ENCODE results near the gene GAN.
A peak's percentile ranks its signal among the peaks of the same experiment; 100 is the strongest.

GAN gene

GRCh38 chr16:81313701-81314602 is 810 bp upstream of the GAN start:
- H3K4me3 ChIP-seq (ENCODE audit: low read length) = peak overlapping the region; percentile 91
- H3K9ac ChIP-seq (ENCODE audit: low read length) = peak overlapping the region; percentile 59
- peak overlapping the region; percentile 58 for H3K27ac ChIP-seq (ENCODE audit: low read depth, low read length)
- H3K27me3 ChIP-seq (ENCODE audit: control insufficient read depth, insufficient read depth, low read length) = no peaks in the 10 kb centered on the region
- peaks cover 10% of the 10 kb centered on the region for H3K4me1 ChIP-seq (ENCODE audit: control insufficient read depth, insufficient read depth, low read length)
- no peaks in the 10 kb centered on the region for H3K36me3 ChIP-seq (ENCODE audit: control insufficient read depth, insufficient read depth, low read length)

GRCh38 chr16:81315271-81316175 is 761 bp downstream of the GAN start:
- peak overlapping the region; percentile 89 for H3K27ac ChIP-seq (ENCODE audit: low read depth, low read length)
- peaks cover 22% of the 10 kb centered on the region for H3K4me1 ChIP-seq (ENCODE audit: control insufficient read depth, insufficient read depth, low read length)
- H3K36me3 ChIP-seq (ENCODE audit: control insufficient read depth, insufficient read depth, low read length) = no peaks in the 10 kb centered on the region
- H3K27me3 ChIP-seq (ENCODE audit: control insufficient read depth, insufficient read depth, low read length) = no peaks in the 10 kb centered on the region
- peak overlapping the region; percentile 70 for H3K9ac ChIP-seq (ENCODE audit: low read length)
- peak overlapping the region; percentile 84 for H3K4me3 ChIP-seq (ENCODE audit: low read length)

- H3K4me1 ChIP-seq (ENCODE audit: control insufficient read depth, insufficient read depth, low read length) = peaks cover 24% of the 10 kb centered on the region
- no peaks in the 10 kb centered on the region for H3K36me3 ChIP-seq (ENCODE audit: control insufficient read depth, insufficient read depth, low read length)
- peak overlapping the region; percentile 84 for H3K4me3 ChIP-seq (ENCODE audit: low read length)
- peak overlapping the region; percentile 7 for H3K27ac ChIP-seq (ENCODE audit: low read depth, low read length)
- H3K9ac ChIP-seq (ENCODE audit: low read length) = no peak overlapping the region
- H3K27me3 ChIP-seq (ENCODE audit: control insufficient read depth, insufficient read depth, low read length) = no peaks in the 10 kb centered on the region
Measured at GRCh38 chr16:81316176-81316496, 1.4 kb downstream of the GAN start.

- Histone ChIP-seq H3K27ac (ENCODE audit: low read depth, low read length) (no peak overlapping the region), H3K9ac (ENCODE audit: low read length) (no peak overlapping the region), H3K36me3 (ENCODE audit: control insufficient read depth, insufficient read depth, low read length) (no peaks in the 10 kb centered on the region), H3K27me3 (ENCODE audit: control insufficient read depth, insufficient read depth, low read length) (no peaks in the 10 kb centered on the region), H3K4me3 (ENCODE audit: low read length) (no peak overlapping the region), H3K4me1 (ENCODE audit: control insufficient read depth, insufficient read depth, low read length) (peaks cover 27% of the 10 kb centered on the region)
Measured at GRCh38 chr16:81318711-81319110, 3.9 kb downstream of the GAN start.

- peak overlapping the region; percentile 48 for H3K27ac ChIP-seq (ENCODE audit: low read depth, low read length)
- H3K36me3 ChIP-seq (ENCODE audit: control insufficient read depth, insufficient read depth, low read length) = no peaks in the 10 kb centered on the region
- no peaks in the 10 kb centered on the region for H3K27me3 ChIP-seq (ENCODE audit: control insufficient read depth, insufficient read depth, low read length)
- H3K9ac ChIP-seq (ENCODE audit: low read length) = no peak overlapping the region
- no peak overlapping the region for H3K4me3 ChIP-seq (ENCODE audit: low read length)
- H3K4me1 ChIP-seq (ENCODE audit: control insufficient read depth, insufficient read depth, low read length) = peaks cover 25% of the 10 kb centered on the region
Measured at GRCh38 chr16:81319221-81319912, 4.6 kb downstream of the GAN start.

GRCh38 chr16:81321039-81321438 is 6.3 kb downstream of the GAN start:
- H3K9ac ChIP-seq (ENCODE audit: low read length) = no peak overlapping the region
- H3K4me1 ChIP-seq (ENCODE audit: control insufficient read depth, insufficient read depth, low read length) = peaks cover 28% of the 10 kb centered on the region
- H3K4me3 ChIP-seq (ENCODE audit: low read length) = no peak overlapping the region
- H3K27me3 ChIP-seq (ENCODE audit: control insufficient read depth, insufficient read depth, low read length) = no peaks in the 10 kb centered on the region
- H3K27ac ChIP-seq (ENCODE audit: low read depth, low read length) = peak overlapping the region; percentile 48
- no peaks in the 10 kb centered on the region for H3K36me3 ChIP-seq (ENCODE audit: control insufficient read depth, insufficient read depth, low read length)

- Histone ChIP-seq H3K4me3 (ENCODE audit: low read length) (no peak overlapping the region), H3K27ac (ENCODE audit: low read depth, low read length) (peak overlapping the region; percentile 40), H3K36me3 (ENCODE audit: control insufficient read depth, insufficient read depth, low read length) (no peaks in the 10 kb centered on the region), H3K27me3 (ENCODE audit: control insufficient read depth, insufficient read depth, low read length) (no peaks in the 10 kb centered on the region), H3K4me1 (ENCODE audit: control insufficient read depth, insufficient read depth, low read length) (peaks cover 28% of the 10 kb centered on the region), H3K9ac (ENCODE audit: low read length) (no peak overlapping the region)
Measured at GRCh38 chr16:81321536-81321935, 6.8 kb downstream of the GAN start.

GRCh38 chr16:81324808-81325207 is 10.0 kb downstream of the GAN start:
- Histone ChIP-seq H3K27me3 (ENCODE audit: control insufficient read depth, insufficient read depth, low read length) (no peaks in the 10 kb centered on the region), H3K27ac (ENCODE audit: low read depth, low read length) (no peak overlapping the region), H3K36me3 (ENCODE audit: control insufficient read depth, insufficient read depth, low read length) (no peaks in the 10 kb centered on the region), H3K4me1 (ENCODE audit: control insufficient read depth, insufficient read depth, low read length) (peaks cover 30% of the 10 kb centered on the region), H3K9ac (ENCODE audit: low read length) (no peak overlapping the region), H3K4me3 (ENCODE audit: low read length) (no peak overlapping the region)

- Histone ChIP-seq H3K27ac (ENCODE audit: low read depth, low read length) (no peak overlapping the region), H3K36me3 (ENCODE audit: control insufficient read depth, insufficient read depth, low read length) (no peaks in the 10 kb centered on the region), H3K27me3 (ENCODE audit: control insufficient read depth, insufficient read depth, low read length) (no peaks in the 10 kb centered on the region), H3K4me3 (ENCODE audit: low read length) (no peak overlapping the region), H3K9ac (ENCODE audit: low read length) (no peak overlapping the region), H3K4me1 (ENCODE audit: control insufficient read depth, insufficient read depth, low read length) (peaks cover 16% of the 10 kb centered on the region)
Measured at GRCh38 chr16:81327011-81327410, 12.2 kb downstream of the GAN start.

GRCh38 chr16:81327447-81328196 is 12.9 kb downstream of the GAN start:
- Histone ChIP-seq H3K4me3 (ENCODE audit: low read length) (no peak overlapping the region), H3K27me3 (ENCODE audit: control insufficient read depth, insufficient read depth, low read length) (no peaks in the 10 kb centered on the region), H3K4me1 (ENCODE audit: control insufficient read depth, insufficient read depth, low read length) (peaks cover 16% of the 10 kb centered on the region), H3K36me3 (ENCODE audit: control insufficient read depth, insufficient read depth, low read length) (no peaks in the 10 kb centered on the region), H3K9ac (ENCODE audit: low read length) (no peak overlapping the region), H3K27ac (ENCODE audit: low read depth, low read length) (no peak overlapping the region)

- H3K36me3 ChIP-seq (ENCODE audit: control insufficient read depth, insufficient read depth, low read length) = no peaks in the 10 kb centered on the region
- H3K27me3 ChIP-seq (ENCODE audit: control insufficient read depth, insufficient read depth, low read length) = no peaks in the 10 kb centered on the region
- H3K27ac ChIP-seq (ENCODE audit: low read depth, low read length) = no peak overlapping the region
- no peak overlapping the region for H3K9ac ChIP-seq (ENCODE audit: low read length)
- H3K4me1 ChIP-seq (ENCODE audit: control insufficient read depth, insufficient read depth, low read length) = peaks cover 15% of the 10 kb centered on the region
- H3K4me3 ChIP-seq (ENCODE audit: low read length) = no peak overlapping the region
Measured at GRCh38 chr16:81329947-81330346, 15.2 kb downstream of the GAN start.
